CD4-positive, alpha-beta T cell treated with Interferon gamma for 1 hour (primary cell): ENCODE measurements around the gene PPP1R2B.
"Not testable (repeated sequence)": the region's sequence is repeated elsewhere in the genome, so short reads cannot be mapped to it uniquely, and the experiment has no call there.

Source experiments
- DNase-seq: peaks from one replicate; pipeline ENCODE4 v3.0.0-alpha.2; 2020

The PPP1R2B gene

DNA sequence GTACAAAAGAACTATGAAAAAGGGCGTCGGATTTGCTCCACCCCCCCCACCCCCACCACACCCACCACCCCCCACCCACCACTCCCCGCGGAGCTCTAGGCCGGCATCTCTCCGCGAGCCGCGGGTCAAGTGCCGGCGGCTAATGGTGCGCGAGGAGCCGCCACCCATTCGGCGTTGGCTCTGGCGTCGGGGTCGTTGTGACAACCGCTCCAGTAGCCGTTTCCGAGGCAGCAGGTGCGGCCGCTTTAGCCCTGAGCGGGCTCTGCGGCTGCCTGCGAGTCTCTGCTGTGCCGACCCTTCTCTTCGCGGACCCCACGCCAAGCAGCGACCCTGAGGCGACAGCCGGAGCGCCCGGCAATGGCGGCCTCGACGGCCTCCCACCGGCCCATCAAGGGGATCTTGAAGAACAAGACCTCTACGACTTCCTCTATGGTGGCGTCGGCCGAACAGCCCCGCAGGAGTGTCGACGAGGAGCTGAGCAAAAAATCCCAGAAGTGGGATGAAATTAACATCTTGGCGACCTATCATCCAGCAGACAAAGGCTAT is at the start of gene PPP1R2B:
TSS of gene PPP1R2B (plus strand) at position 90 of the 546 bp plus-strand sequence. CDS start at position 358, 268 bp downstream.
- DNase-seq, result no peak

GRCh38 chr5:156800929-156801328 is 49.2 kb upstream of the PPP1R2B start:
- no peak for DNase-seq

- DNase-seq, result no peak
Measured at GRCh38 chr5:156802501-156802900, 47.6 kb upstream of the PPP1R2B start.

DNA sequence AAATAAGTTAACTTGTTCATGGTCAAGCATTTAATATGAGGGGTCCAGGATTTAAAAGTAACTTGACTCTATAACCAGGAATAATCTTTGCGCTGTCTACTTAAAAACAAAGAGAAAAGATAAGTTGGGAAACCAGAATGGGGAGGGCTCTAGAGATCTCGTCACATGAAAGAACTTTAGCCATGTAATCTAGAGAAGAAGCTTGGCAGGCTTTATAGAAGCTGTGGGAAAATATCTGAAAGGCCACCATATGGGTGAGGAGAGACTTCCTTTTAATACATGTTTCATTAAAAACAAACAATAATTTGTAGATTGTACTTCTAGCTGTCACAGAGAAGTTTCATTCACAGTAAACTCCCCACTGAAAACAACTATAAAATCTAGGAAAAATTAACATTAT is 46.7 kb upstream of the PPP1R2B start:
- no peak for DNase-seq

DNA sequence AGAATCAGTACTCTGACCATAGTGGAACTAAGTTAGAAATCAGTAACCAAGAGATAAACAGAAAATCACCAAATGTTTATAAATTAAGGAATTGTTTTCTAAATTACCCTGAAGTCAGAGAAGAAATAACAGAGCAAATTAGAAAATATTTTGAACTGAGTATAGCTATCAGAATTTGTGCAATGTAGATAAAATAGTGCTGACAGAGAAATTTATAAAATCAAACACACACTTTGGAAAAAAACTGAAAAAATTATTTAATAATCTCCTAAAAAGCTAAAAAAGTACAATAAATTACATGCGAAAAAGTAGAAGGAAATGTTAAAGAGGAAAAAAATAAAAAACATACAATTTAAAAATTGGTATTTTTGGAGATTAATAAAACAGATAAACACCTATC is 37.1 kb upstream of the PPP1R2B start:
- DNase-seq, result no peak

DNA sequence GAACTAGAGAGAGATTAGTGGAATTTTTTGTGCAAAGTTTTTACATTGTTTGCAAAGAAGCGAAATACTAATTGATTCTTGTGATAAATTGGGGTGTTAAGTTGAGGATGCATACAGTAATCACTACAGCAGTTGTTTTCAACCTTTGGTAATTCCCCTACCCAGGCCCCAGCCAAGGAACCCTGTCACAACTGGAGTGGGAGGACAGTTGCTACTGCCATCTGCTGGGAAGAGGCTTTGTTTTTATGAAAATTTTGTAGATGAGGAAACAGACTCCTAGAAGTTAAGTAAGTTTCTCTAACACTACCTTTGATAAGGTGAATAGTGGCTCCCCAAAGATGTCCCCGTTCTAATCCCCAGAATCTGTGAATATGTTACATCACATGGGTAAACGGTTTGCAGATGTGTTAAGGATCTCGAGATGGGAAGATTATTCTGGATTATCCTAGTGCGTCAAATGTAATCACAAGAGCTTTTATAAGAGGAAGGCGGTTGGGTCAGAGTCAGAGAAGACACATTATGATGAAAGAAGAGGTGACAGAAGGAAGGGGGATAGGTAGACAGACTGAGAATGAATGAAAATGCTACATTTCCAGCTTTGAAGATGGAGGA is 34.0 kb upstream of the PPP1R2B start:
- no peak for DNase-seq

DNA sequence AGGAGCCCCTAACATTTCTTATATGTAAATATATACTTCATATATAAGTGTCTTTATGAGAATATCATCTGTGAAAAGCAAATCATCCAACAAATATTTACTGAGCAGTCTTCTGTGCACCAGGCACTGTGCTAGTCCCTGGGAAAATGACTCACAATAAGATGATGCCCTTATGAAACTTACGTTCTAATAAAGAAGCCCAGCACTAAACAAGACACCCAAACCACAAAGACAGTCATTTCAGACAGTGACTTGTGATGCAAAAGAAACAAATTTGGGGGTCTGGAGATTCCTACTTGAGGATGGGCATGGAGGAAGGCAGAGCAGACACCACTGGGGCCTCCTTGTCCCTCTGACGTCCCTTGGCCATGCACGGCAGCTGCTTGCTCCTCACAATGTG is 30.6 kb upstream of the PPP1R2B start:
- no peak for DNase-seq

GRCh38 chr5:156819967-156820581 is 30.0 kb upstream of the PPP1R2B start:
- DNase-seq, result no peak

DNA sequence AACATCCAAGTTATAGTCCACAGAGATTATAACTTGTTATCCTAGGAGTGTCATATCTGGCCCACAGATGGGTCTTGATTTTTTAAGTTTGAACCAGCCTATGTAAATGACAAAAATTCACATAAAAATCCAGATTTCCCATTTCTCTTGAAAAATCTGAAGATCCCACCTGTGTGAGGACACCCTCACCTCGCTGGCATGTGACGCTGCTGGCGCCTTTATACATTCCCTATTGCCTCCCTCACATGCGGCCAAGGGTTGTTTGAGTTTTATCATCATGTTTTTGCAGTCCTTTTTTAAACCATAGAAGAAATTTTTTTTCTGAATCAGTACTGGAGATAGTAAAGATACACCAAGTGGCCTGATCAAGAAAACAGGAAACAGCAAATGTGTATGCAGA is 25.9 kb upstream of the PPP1R2B start:
- no peak for DNase-seq

- no peak for DNase-seq
Measured at GRCh38 chr5:156824800-156825199, 25.3 kb upstream of the PPP1R2B start.

DNA sequence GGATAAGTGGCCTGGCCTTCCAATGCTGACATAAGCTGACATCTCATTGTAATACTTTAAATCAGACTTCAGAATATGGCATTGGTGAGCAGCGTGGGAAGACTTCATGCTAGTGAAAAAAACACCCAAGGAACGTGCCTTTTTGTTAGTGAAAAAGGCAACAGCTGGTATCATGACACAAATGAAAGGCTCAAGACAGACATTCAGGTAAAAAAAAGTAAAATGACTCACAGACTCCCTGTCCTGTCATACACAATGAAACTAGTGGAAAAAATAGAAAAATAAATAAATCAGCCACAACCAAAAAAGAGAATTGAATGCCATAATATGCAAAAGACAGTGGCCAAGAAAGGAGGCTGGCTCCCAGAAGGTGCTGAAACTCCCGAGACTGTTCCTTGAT is 24.4 kb upstream of the PPP1R2B start:
- no peak for DNase-seq

GRCh38 chr5:156826150-156826549 is 23.9 kb upstream of the PPP1R2B start:
- no peak for DNase-seq

DNA sequence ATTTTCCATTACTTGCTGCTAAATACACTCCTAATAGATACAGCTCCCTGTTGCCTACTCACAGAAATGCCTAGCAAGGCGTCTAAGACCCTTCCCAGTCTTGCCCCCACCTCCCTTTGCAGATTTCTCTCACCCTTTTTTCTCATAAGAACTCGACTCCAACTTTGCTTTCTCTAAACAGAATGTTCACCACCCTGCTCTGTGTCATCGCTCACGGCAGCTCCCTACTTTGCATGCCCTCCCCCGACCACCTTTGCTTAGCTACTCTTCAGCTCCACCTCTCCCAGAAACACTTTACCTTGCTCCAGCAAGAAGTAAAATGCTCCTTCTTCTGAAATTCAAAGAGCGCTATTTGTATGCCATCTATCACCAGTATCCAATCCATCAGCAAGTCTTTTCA is 15.2 kb upstream of the PPP1R2B start:
- no peak for DNase-seq

DNA sequence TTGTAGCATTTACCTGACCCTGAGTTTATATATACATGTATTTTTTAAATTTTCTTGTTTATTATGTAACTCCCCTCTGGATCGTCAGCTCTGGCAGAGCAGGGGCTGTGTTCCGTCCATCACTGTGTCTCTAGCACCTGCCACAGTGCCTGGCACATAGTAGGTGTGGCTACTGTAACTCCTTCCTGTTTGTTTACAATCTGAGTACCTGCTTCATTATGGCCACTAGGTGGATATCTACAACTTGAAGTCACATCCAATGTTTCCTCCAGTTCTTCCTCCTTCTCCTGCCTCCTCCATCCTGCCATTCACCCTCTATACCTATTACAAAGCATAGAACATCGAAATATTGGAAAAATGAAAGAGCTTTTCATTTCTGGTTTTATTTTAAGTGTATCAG is 14.2 kb upstream of the PPP1R2B start:
- no peak for DNase-seq

DNA sequence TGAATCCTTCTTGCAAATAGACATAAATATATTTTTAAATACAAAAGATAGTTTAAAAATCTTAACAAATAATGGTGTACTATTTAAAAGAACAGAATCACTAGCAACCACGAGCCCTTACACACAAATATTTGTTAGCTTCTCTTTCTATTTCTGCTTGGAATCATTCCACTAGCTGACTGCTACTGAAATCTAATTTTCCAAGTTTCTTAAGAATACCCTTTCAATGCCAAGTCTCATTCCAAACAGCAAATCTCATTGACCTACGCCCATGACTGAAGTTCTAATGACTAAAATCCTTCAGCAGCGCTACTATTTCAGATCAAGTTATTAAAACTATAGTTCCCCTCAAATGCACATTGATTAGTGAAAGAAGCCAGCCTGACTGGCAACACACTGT is 13.2 kb upstream of the PPP1R2B start:
- DNase-seq, result no peak

- no peak for DNase-seq
Measured at GRCh38 chr5:156838961-156839360, 11.1 kb upstream of the PPP1R2B start.

DNA sequence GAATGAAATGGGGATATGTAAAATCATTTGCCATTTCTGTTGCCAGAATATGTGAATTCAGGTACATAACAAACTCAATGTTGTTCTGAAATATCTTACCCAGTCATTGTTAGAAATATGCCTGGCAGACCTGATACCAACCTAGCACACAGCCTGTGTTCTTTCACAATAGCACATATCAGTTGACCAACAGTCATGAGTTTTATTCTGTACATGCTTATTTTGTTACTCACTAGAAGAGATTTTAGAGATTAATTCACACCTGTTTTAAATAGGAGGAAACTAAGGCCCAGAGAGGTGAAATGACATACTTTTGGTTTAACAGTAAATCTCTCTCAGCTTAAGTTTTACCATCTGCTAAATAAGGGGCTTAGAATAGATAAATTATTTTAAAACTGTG is 8.4 kb upstream of the PPP1R2B start:
- DNase-seq, result no peak

GRCh38 chr5:156846914-156847313 is 3.2 kb upstream of the PPP1R2B start:
- DNase-seq, result no peak

- DNase-seq, result not testable (repeated sequence)
Measured at GRCh38 chr5:156848447-156848846, 1.6 kb upstream of the PPP1R2B start.

- DNase-seq, result no peak
Measured at GRCh38 chr5:156851880-156852279, 1.8 kb downstream of the PPP1R2B start.

GRCh38 chr5:156853055-156853454 is 3.0 kb downstream of the PPP1R2B start:
- not testable (repeated sequence) for DNase-seq

DNA sequence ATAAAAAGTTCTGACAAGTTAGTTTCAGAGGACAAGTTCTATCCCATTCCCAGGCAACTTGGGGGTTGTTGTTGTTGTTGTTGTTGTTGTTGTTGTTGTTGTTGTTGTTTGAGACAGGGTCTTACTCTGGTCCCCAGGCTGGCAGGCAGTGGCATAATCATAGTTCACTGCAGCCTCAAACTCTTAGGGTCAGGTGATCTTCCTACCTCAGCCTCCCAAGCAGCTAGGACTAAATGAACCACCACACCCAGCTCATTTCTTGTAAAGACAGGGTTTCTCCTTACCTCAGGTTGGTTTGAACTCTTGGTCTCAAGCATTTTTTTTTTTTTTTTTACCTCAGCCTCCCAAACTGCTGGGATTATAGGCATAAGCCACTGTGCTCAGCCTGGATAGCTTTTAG is 15.3 kb downstream of the PPP1R2B start:
- DNase-seq, result no peak

GRCh38 chr5:156870498-156870839 is 20.4 kb downstream of the PPP1R2B start:
- DNase-seq, result no peak

DNA sequence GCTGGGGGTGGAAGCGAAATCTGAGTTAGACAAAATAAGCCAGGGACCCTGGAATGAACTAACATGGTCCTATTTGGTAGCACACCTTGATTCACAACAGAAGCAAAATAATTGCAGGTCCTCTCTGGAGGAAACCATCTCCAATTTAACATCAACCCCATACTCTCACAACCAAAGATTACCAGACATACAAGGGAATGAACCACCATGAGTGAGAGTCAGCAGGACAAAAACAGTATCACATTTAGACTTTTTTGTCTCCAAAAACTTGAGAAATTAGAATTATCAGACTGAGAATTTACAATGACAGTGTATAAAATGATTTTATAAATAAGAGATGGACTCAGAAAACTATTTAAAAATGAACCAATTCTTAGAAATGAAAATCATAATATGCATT is 21.1 kb downstream of the PPP1R2B start:
- no peak for DNase-seq
